Brain microvascular endothelial cell (primary cell): ENCODE results near the gene GJB3.

Experiments
- DNase-seq: peaks from one replicate; pipeline ENCODE4 v3.0.0-alpha.2; 2020
- H3K27ac ChIP-seq: fragments of 250-450 bp; sonication (Bioruptor Pico); 2 replicates; pipeline ENCODE4 v1.5.1; 2020; ENCODE audit warnings: mild to moderate bottlenecking, moderate library complexity
- H3K27me3 ChIP-seq: fragments of 250-450 bp; sonication (Bioruptor Pico); replicated peaks from 2 replicates; pipeline ENCODE4 v1.5.1; 2020; ENCODE audit warnings: mild to moderate bottlenecking
- H3K36me3 ChIP-seq: fragments of 250-450 bp; sonication (Bioruptor Pico); replicated peaks from 2 replicates; pipeline ENCODE4 v1.5.1; 2020; ENCODE audit warnings: mild to moderate bottlenecking
- H3K4me3 ChIP-seq: 2 replicates; pipeline ENCODE4 v1.5.1; 2011; ENCODE audit warnings: low read depth, mild to moderate bottlenecking, control low read depth, low read length, moderate library complexity
- CTCF ChIP-seq: IDR thresholded peaks from 2 replicates; pipeline ENCODE4 v1.5.1; 2011; ENCODE audit warnings: low read depth, mild to moderate bottlenecking, moderate library complexity, low read length, control low read depth, inconsistent platforms; ENCODE audit errors: missing control alignments
- in situ Hi-C: cut with HindIII; loops from 2 replicates; pipeline ENCODE4 v1.10.0; 2017; ENCODE audit warnings: low sequenced_read_pairs, low pct_ligation_motif_present

GJB3 gene

GRCh38 chr1:34790985-34791384 lies 10.0 kb downstream of the GJB3 start:
- H3K27ac ChIP-seq, result no peak overlapping the region
- no peaks in the 10 kb centered on the region for H3K36me3 ChIP-seq
- in situ Hi-C loops, result no loop called here
- peaks cover 16% of the 10 kb centered on the region for H3K27me3 ChIP-seq
- DNase-seq, result no peak
- H3K4me3 ChIP-seq, result no peak overlapping the region
- no peak for TF ChIP-seq CTCF

GRCh38 chr1:34792424-34792823 lies 11.4 kb downstream of the GJB3 start:
- DNase-seq, result no peak
- in situ Hi-C loops, result no loop called here
- no peak for TF ChIP-seq CTCF
- Histone ChIP-seq H3K27ac (no peak overlapping the region), H3K4me3 (no peak overlapping the region), H3K27me3 (peaks cover 16% of the 10 kb centered on the region), H3K36me3 (no peaks in the 10 kb centered on the region)

- Histone ChIP-seq H3K27me3 (peaks cover 16% of the 10 kb centered on the region), H3K4me3 (no peak within 1 kb of the TSS), H3K27ac (no peak within 1 kb of the TSS), H3K36me3 (no peaks in the 10 kb centered on the region)
- TF ChIP-seq CTCF, result no peak
- in situ Hi-C loops, result no loop called here
- DNase-seq, result no peak
Observed at GRCh38 chr1:34792868-34793727, 12.1 kb downstream of the GJB3 start, which contains the start of gene GJA4. TSS of gene GJA4 (plus strand) at chr1:34792999. CDS start at chr1:34794214, 1,215 bp downstream.

GRCh38 chr1:34794001-34794789 lies 13.2 kb downstream of the GJB3 start:
- no peaks in the 10 kb centered on the region for H3K36me3 ChIP-seq
- H3K27me3 ChIP-seq, result peaks cover 16% of the 10 kb centered on the region
- DNase-seq, result no peak
- H3K27ac ChIP-seq, result no peak overlapping the region
- TF ChIP-seq CTCF, result no peak
- H3K4me3 ChIP-seq, result no peak overlapping the region
- in situ Hi-C loops, result no loop called here

- in situ Hi-C loops, result no loop called here
- no peak overlapping the region for H3K27ac ChIP-seq
- H3K27me3 ChIP-seq, result peaks cover 16% of the 10 kb centered on the region
- TF ChIP-seq CTCF, result no peak
- no peak for DNase-seq
- no peak overlapping the region for H3K4me3 ChIP-seq
- H3K36me3 ChIP-seq, result no peaks in the 10 kb centered on the region
Observed at GRCh38 chr1:34794790-34795180, 13.8 kb downstream of the GJB3 start.
